C4-2B (cell line): ENCODE measurements around the gene MBLAC1.

Source experiments
- CTCF ChIP-seq: fragments of 450-650 bp; conservative IDR thresholded peaks from 2 replicates; pipeline ENCODE4 v1.5.1; 2017; ENCODE audit warnings: mild to moderate bottlenecking
- ZFX ChIP-seq: fragments of 450-650 bp; IDR thresholded peaks from 2 replicates; pipeline ENCODE4 v1.6.1; 2017

- TF ChIP-seq CTCF (no peak), ZFX (no peak)
Measured at GRCh38 chr7:100095289-100095688, 31.5 kb upstream of the MBLAC1 start.
